ENCODE results near the gene CHST10.
A peak's percentile ranks its signal among the peaks of the same experiment; 100 is the strongest.
"Not testable (repeated sequence)": the region's sequence is repeated elsewhere in the genome, so short reads cannot be mapped to it uniquely, and the experiment has no call there.

Gene CHST10

GRCh38 chr2:100391735-100392515 lies 25.5 kb downstream of the CHST10 start:
- DNase-seq: no peak

DNA sequence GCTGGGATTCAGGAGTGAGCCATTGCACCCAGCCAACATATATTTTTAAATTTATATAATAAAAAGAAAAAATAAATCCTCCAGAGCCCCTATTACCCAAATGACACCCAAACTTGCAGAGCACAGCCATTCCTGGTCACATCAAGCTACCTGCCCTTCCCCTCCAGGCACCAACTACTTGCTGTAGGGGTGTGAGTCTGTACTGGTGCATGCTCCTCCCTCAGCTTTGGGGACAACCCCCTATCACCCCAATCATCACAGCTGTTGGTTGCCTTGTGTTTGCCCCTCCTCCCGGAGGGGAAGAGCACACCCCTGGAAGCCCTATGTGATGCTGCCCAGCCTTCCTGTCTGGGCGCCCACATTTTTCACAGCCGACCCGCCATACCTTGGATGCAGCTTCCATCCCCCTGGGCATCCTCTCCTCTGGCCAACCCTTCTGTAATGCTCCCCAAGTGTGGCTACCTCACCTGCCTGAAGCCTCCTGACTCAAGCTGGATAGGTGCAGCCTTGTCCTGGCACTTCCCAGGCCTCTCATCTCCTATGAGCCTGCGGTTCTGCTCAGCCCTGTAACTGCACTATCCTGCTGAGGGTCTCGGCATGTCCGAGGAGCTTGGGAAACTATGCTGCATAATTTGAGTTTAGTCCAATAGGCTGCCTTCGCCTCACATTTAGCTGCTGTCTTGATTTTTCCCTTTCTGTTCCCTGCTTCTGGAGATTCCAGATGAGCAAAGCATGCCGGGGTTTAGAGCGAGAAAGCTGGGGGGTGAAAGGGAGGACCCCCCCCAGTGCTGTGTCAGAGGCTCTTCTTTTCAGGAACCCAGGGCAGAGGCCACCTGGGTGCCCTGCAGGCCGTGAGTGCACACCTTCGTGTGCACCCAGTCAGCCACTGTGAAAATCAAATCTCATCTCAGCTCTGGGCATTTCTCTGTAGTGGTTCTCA lies 27.2 kb downstream of the CHST10 start:
- DNase-seq: no peak

GRCh38 chr2:100388703-100389102 lies 28.8 kb downstream of the CHST10 start:
- no peak for DNase-seq

DNA sequence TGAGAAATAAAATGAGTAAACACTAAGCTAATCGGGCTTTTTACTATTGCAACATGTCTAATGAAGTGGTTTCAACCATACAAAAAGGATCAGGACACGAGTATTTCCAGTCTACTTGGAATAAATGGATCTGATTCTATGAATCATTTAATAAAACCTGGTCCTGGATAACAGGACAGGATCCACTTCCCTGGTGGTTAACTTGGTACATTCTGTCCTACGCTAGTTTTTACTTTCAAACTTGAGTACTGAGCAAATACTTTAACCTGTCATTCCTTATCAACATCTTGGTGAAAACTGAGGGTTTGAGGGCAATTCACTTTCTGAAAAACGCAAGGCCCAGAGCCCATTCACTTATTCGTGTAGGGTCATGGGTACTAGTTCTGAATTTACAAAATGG lies 33.5 kb downstream of the CHST10 start:
- DNase-seq: no peak

- no peak for DNase-seq
These were observed 34.2 kb downstream of the CHST10 start for GRCh38 chr2:100383306-100383705.

DNA sequence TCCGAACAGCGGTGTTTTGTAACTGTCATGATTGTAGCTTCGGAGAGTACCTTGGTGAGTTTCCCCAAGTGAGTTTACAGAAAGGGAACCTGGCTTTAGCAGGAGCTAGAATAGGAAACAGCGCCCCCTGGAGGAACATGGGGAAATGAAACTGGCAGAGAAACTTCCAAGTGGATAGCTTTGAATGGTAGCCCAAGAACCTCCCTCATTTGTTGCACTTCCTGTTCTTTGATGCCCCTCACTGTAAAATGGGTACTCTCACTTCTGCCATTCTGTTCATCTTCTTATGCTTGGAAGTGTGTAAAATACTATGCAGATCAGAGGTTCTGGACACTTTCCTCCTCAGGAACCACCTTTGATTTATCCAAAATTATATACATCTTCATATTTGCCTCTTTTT lies 36.2 kb downstream of the CHST10 start:
- peak; percentile 64 for DNase-seq

GRCh38 chr2:100380681-100381080 lies 36.8 kb downstream of the CHST10 start:
- no peak for DNase-seq

DNA sequence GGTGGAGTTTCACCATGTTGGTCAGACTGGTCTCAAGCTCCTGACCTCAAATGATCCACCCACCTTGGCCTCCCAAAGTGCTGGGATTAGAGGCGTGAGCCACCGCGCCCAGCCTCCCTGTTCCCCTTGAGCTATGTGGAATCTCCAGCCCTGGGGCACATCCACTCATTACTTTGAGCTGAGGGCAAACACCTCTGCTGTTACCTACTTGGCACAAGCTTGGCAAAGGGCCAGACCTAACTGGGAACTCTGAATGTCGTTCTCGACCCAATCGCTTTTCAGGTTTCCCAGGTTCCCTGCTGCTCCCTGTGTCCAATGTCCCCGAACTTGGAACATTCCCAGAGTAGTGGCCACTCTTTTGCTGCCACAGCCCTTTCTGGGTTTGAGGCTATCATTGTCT lies 40.6 kb downstream of the CHST10 start:
- no peak for DNase-seq

- no peak for DNase-seq
These were observed 50.3 kb downstream of the CHST10 start for GRCh38 chr2:100367163-100367562.

DNA sequence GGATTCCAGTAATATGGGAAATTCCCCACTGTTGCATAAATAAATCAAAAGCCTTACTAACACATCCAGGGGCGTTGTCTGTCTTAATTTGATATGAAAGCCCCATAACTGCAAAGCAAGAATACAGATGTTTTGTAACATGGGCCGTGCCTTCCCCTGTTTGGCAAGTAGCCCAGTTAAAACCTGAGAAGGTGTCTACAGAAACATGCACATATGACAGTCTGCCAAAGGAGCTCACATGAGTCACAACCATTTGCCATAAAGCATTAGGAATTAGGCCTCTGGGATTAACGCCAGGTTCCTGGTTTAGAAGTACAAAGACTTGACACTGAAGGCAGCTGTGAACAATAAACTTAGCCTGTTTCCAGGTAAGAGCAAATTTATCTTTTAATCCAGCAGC lies 52.0 kb downstream of the CHST10 start:
- peak; percentile 87 for DNase-seq

GRCh38 chr2:100362269-100362668 lies 55.2 kb downstream of the CHST10 start:
- not testable (repeated sequence) for DNase-seq

- DNase-seq: no peak
These were observed 57.9 kb downstream of the CHST10 start for GRCh38 chr2:100359576-100359975.

- DNase-seq: no peak
These were observed 58.9 kb downstream of the CHST10 start for GRCh38 chr2:100358554-100358953.

DNA sequence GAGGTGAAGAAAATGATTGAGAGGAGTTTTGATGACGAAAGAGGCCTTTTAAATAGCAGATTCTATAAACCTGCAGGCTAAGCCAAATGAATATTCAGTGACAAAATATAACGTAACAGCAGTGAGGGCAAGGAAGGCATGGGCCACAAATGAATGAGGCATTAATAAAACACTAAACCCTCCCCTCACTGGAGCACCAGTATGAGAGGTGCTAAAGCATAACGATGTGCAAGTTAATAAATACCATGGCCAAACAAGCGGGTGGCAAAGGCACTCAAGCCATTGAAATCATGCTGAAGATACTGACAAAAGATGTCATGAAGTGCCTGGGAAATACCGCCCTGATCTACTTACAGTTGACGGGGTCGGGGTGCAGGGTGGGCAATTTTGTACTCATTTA lies 64.9 kb downstream of the CHST10 start:
- DNase-seq: no peak

DNA sequence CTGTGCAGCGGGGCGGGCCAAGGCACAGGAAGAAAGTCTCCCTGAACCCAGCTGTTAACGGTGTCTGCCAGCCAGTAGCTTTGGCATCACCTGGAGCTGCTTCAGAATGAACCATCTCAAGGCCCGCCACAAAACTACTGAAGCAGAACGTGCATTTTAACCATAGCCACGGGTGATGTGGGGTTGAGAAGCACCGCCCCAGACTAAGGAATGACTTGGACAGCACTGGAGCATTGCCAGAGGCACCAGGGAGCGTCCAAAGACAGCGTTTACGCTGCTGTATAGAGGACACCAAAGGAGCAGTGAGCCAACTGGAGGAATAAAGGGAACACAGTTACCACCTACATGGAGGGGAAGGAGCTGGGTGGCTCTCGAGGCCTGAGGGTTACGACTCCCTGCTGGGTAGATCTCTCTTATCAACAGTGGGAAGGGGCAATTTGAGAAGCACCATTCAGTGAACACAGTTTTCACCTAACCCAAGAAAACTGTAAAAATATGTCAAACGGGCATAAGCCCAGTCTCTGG lies 66.7 kb downstream of the CHST10 start:
- DNase-seq: peak; percentile 61

- not testable (repeated sequence) for DNase-seq
These were observed 72.3 kb downstream of the CHST10 start for GRCh38 chr2:100345144-100345543.

- no peak for DNase-seq
These were observed 73.0 kb downstream of the CHST10 start for GRCh38 chr2:100344433-100344832.

DNA sequence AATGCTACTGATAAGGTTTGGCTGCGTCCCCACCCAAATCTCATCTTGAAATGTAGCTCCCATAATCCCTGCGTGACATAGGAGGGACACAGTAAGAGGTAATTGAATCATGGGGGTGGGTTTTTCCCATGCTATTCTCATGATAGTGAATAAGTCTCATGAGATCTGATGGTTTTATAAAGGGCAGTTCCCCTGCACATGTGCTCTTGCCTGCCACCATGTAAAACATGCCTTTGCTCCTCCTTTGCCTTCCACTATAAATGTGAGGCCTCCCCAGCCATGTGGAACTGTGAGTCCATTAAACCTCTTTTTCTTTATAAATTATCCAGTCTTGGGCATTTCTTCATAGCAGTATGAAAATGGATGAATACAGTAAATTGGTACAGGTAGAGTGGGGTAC lies 75.0 kb downstream of the CHST10 start:
- DNase-seq: not testable (repeated sequence)

Measured in NCI-H1105 (cell line).